ENCODE measurements around the gene RACGAP1.

GRCh38 chr12:49979016-49979586 is 46.2 kb downstream of the RACGAP1 start:
- no peak for TF ChIP-seq SUZ12 (IDR thresholded peaks at IDR 0.05; ENCODE audit: extremely low read depth, insufficient read depth, insufficient read length)
- TF ChIP-seq YY1 (IDR thresholded peaks at IDR 0.05; ENCODE audit: insufficient read depth, insufficient read length): no peak

Measured in NT2/D1 (cell line).